AG04449 (cell line): ENCODE data around the gene TLCD3B.

Experiments
- CTCF ChIA-PET: fragments of 350-600 bp; formaldehyde crosslinking; extraction: SDS; loops from one replicate; lab custom pipeline; 2021; ENCODE audit warnings: antibody characterized with exemption; lab: Yijun Ruan, JAX
- POLR2A ChIA-PET: fragments of 400-600, 350-600 bp; formaldehyde crosslinking; extraction: SDS; loops from one replicate; lab custom pipeline; 2020; ENCODE audit warnings: antibody characterized with exemption, inconsistent platforms; lab: Yijun Ruan, JAX
- DNase-seq: peaks from one replicate; pipeline ENCODE4 v3.0.0-alpha.2; 2010; ENCODE audit warnings: low read depth, low spot score
- H3K4me3 ChIP-seq: 2 replicates; pipeline ENCODE4 v1.5.1; 2011; ENCODE audit warnings: low read depth, mild to moderate bottlenecking, control low read depth, low read length
- TF ChIP-seq, protein P1 (sequence below): IDR thresholded peaks from one replicate; pipeline ENCODE4 v1.5.1; 2011; ENCODE audit warnings: mild to moderate bottlenecking, moderate library complexity, low read length, control low read depth, inconsistent platforms; ENCODE audit not compliant: insufficient read depth; ENCODE audit errors: missing control alignments

The TLCD3B gene

DNA sequence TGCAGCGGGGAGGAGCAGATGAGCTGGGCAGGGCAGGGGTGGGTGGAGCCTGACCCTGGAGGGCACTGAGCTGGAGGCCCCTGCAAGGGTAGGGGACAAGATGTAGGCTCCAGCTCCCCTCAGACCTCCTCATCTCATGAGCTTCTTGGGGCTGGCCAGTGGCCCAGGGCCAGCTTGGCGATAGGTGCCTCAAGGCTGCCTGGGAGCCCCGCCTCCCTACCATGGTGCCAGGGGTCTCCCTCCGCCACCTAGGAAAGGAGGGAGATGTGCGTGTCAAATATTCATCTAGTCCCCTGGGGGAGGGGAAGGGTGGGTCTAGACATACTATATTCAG is 39.5 kb downstream of the TLCD3B start:
- ChIA-PET CTCF (interaction anchor here (1.5 kb wide), 1 partner anchor 14 kb away, joined by 3 read pairs; no protein-coding TSS in a partner anchor), POLR2A (interaction anchor here (1.0 to 1.3 kb wide), 2 partner anchors 18 to 74 kb away, joined by 3 read pairs; no protein-coding TSS in a partner anchor)

DNA sequence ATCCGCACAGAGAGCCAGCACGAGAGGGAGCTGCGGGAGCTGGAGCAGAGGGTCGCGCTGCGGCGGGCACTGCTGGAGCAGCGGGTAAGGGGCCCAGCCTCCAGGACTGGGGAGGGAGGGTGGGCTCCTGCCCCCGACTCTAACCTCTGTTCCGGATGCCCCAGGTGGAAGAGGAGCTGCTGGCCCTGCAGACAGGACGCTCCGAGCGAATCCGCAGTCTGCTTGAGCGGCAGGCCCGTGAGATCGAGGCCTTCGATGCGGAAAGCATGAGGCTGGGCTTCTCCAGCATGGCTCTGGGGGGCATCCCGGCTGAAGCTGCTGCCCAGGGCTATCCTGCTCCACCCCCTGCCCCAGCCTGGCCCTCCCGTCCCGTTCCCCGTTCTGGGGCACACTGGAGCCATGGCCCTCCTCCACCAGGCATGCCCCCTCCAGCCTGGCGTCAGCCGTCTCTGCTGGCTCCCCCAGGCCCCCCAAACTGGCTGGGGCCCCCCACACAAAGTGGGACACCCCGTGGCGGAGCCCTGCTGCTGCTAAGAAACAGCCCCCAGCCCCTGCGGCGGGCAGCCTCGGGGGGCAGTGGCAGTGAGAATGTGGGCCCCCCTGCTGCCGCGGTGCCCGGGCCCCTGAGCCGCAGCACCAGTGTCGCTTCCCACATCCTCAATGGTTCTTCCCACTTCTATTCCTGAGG is 40.0 kb downstream of the TLCD3B start:
- ChIA-PET CTCF (interaction anchor here (1.5 kb wide), 1 partner anchor 14 kb away, joined by 3 read pairs; no protein-coding TSS in a partner anchor), POLR2A (interaction anchor here (1.0 to 1.3 kb wide), 2 partner anchors 18 to 74 kb away, joined by 3 read pairs; no protein-coding TSS in a partner anchor)
- no peak overlapping the region for H3K4me3 ChIP-seq
- no peak for DNase-seq
- TF ChIP-seq, protein P1, sequence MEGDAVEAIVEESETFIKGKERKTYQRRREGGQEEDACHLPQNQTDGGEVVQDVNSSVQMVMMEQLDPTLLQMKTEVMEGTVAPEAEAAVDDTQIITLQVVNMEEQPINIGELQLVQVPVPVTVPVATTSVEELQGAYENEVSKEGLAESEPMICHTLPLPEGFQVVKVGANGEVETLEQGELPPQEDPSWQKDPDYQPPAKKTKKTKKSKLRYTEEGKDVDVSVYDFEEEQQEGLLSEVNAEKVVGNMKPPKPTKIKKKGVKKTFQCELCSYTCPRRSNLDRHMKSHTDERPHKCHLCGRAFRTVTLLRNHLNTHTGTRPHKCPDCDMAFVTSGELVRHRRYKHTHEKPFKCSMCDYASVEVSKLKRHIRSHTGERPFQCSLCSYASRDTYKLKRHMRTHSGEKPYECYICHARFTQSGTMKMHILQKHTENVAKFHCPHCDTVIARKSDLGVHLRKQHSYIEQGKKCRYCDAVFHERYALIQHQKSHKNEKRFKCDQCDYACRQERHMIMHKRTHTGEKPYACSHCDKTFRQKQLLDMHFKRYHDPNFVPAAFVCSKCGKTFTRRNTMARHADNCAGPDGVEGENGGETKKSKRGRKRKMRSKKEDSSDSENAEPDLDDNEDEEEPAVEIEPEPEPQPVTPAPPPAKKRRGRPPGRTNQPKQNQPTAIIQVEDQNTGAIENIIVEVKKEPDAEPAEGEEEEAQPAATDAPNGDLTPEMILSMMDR, result no peak

More for the DNA sequence above, 39.5 kb downstream of the TLCD3B start:
- H3K4me3 ChIP-seq, result no peak overlapping the region
- no peak for DNase-seq
- TF ChIP-seq, protein P1, result no peak

DNA sequence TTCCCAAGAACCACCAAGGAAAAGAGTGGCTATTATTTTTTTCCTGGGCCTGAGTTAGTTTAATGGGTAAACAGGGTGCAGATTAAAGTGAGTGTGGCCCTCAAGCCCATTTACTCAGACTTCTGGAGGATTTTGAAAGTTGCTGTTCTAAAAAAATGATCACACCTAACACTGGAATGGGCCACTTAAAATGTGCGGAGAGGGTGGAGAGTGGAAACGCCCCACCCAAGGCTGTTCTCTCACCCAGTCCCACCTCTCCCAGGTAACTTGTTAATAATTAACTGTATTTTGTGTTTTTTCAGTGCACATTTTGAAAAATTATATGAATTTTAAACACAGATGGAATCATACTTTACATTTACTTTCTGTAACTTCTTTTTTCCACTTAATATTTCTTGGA is 41.0 kb downstream of the TLCD3B start:
- no peak for DNase-seq
- ChIA-PET CTCF (interaction anchor here (1.0 kb wide), 1 partner anchor 16 kb away, joined by 3 read pairs; no protein-coding TSS in a partner anchor), POLR2A (interaction anchor here (0.5 to 1.3 kb wide), 2 partner anchors 73 to 165 kb away, joined by 3 read pairs; no protein-coding TSS in a partner anchor)
- H3K4me3 ChIP-seq, result no peak overlapping the region
- TF ChIP-seq, protein P1, result no peak

DNA sequence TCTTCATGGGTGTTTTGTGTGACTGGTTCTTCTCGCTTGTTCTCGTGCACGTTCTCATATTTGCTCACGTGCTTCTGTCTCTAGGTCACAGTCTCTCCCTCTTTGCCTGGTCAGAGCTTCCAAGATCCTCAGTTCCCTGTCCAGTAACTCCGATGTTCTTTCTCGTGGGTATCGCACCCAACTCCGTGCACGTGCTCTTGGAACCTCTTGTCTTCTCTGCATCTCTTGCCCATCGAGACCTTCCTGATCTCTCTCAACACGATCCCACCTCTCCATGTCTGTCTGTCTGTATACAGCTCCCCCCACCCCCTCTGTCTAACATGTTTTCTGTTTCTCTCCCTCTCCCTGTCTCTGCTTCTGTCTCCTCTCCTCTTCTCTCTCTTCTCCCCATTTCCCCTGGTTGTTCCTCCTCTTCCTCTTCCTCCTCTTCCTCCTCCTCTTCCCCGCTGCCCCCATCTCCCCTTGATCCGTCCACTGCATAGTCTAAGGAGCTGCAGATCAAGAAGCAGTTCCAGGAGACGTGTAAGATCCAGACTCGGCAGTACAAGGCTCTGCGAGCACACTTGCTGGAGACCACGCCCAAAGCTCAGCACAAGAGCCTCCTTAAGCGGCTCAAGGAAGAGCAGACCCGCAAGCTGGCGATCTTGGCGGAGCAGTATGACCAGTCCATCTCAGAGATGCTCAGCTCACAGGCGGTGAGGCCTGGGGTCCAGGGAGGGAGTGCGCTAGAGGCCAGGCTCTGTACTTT is 41.8 kb downstream of the TLCD3B start:
- TF ChIP-seq, protein P1, result no peak

DNA sequence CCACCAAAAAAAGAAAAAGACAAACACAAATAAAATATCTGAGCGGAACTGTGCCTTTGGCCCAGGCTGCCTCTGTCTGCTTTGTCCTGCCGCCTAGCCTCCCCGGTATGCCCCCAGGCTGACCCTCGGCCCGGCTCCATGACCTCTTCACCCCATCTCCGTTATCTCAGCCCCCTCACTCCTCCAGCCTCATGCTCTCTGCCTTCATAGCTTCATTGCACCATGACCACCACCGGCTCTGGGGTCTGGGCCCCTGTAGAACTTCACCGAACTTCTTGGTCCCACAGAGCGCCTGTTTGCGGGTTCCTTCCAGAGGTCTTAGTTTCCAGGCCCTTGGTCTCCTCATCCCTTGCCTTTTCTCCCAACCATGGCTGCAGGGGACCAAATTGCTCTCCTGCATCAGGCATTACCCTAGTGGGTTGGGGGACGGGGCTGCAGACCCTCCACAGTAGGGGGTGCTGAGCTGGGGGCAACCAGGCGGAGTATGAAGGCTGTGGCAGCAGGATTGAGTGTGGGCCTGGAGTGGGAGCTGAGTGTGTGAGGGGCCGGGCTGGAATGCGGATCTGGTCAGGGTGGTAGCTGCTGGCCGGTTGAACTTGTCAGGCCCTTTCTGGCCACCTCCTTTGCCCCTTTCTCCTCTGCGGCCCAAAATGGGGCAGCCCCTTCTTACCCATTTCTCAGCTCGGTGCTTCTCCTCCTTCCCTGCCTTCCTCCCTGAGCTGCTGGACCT is 42.6 kb downstream of the TLCD3B start:
- ChIA-PET POLR2A (no interaction called here), CTCF (interaction anchor here (2.2 kb wide), 1 partner anchor 18 kb away, joined by 6 read pairs; no protein-coding TSS in a partner anchor)
- no peak for DNase-seq
- no peak overlapping the region for H3K4me3 ChIP-seq
- TF ChIP-seq, protein P1, result no peak

More for the DNA sequence above, 41.8 kb downstream of the TLCD3B start:
- CTCF ChIA-PET, result interaction anchor here (1.0 to 2.2 kb wide), 2 partner anchors 15 to 17 kb away, joined by 3 to 6 read pairs; no protein-coding TSS in a partner anchor
- POLR2A ChIA-PET, result interaction anchor here (0.5 kb wide), 1 partner anchor 165 kb away, joined by 3 read pairs; no protein-coding TSS in a partner anchor
- DNase-seq, result no peak
- H3K4me3 ChIP-seq, result no peak overlapping the region
